ENCODE results near the gene TOMM20. TPM values are rescaled to one million over a fixed set of nuclear protein-coding genes. Genes with fewer than 3 reads are reported as not detected.
A peak's percentile ranks its signal among the peaks of the same experiment; 100 is the strongest.

Gene TOMM20
- total and polyA plus RNA-seq, 2 of the 8 experiments (the other 6 are each of a cell fraction or from before 2014, with no cell fraction given), result 71.4 to 168 TPM

DNA sequence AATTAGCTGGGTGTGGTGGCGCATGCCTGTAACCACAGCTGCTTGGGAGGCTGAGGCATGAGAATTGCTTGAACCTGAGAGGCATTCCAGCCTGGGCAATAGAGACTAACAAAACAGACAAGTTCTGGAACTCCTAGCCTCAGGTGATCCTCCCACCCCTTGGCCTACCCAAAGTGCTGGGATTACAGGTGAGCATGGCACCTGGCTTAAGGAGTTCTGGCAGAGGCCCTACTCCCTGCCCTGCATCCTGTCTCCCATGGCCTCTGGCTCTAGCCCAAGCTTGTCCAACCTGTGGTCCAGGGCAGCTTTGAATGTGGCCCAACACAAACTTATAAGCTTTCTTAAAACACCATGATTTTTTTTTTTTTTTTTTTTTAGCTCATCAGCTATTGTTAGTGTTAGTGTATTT is 20.4 kb downstream of the TOMM20 start:
- no peak overlapping the region for H3K4me2 ChIP-seq (ENCODE audit: insufficient read depth in 1 of 2, low read depth in 2 of 2, low read length in 2 of 2)
- POLR2A ChIA-PET (ENCODE audit: partially characterized antibody), result interaction anchor here (0.6 to 7.8 kb wide), 7 partner anchors 11 to 368 kb away, joined by 3 to 83 read pairs (median 4); partner anchors contain the start of gene TOMM20
- H3K23ac ChIP-seq (ENCODE audit: insufficient read length), result no peak overlapping the region
- peaks cover 0 to 9% of the 10 kb centered on the region in 2 experiments; a peak in 1 of 4 replicates for H3K79me2 ChIP-seq (ENCODE audit: control insufficient read depth in 1 of 2, insufficient read depth in 2 of 2, low read length in 2 of 2)
- no peak overlapping the region for H3K4ac ChIP-seq (replicated peaks; ENCODE audit: insufficient read length, low read depth, low read length)
- peaks cover 0 to 3% (median 0%) of the 10 kb centered on the region in 4 experiments; a peak in 3 of 7 replicates for H3K4me1 ChIP-seq (replicated peaks in 1 of 4; ENCODE audit: control insufficient read depth in 3 of 4, insufficient read depth in 4 of 4, low read length in 3 of 4)
- H2BK5ac ChIP-seq (ENCODE audit: low read depth, low read length), result no peak overlapping the region
- no peak overlapping the region for H2BK20ac ChIP-seq (ENCODE audit: low read length)
- H4K5ac ChIP-seq (ENCODE audit: insufficient read length, low read depth, low read length), result no peak overlapping the region
- H3K9me3 ChIP-seq (ENCODE audit: insufficient read depth in 2 of 2, low read depth in 1 of 2, low read length in 1 of 2), result no peaks in the 10 kb centered on the region
- peak; percentile 54 to 75 for TF ChIP-seq POLR2A (IDR thresholded peaks at IDR 0.05; ENCODE audit: control extremely low read depth in 1 of 2, low read depth in 2 of 2, low read length in 2 of 2)
- TF ChIP-seq CBX8 (IDR thresholded peaks at IDR 0.05; ENCODE audit: borderline replicate concordance, low read depth, low read length), result no peak
- TF ChIP-seq POLR2AphosphoS5 (IDR thresholded peaks at IDR 0.05; ENCODE audit: low read depth, low read length), result peak; percentile 94
- TF ChIP-seq SIX5 (IDR thresholded peaks at IDR 0.05; ENCODE audit: low read depth, low read length), result no peak
- no peaks in the 10 kb centered on the region; the same call in 1 of the 2 replicates for H3K23me2 ChIP-seq (ENCODE audit: low read depth, low read length)
- no peak overlapping the region for H2AFZ ChIP-seq (ENCODE audit: low read length)
- no peak overlapping the region for H4K91ac ChIP-seq (replicated peaks; ENCODE audit: insufficient read length, low read length)
- H3K14ac ChIP-seq (ENCODE audit: insufficient read length), result no peak overlapping the region
- no peak overlapping the region for H3K18ac ChIP-seq (ENCODE audit: extremely low read depth, low read length)
- CTCF ChIA-PET (ENCODE audit: partially characterized antibody), result interaction anchor here (0.6 to 7.3 kb wide), 6 partner anchors 14 to 308 kb away, joined by 3 to 68 read pairs (median 4); no protein-coding TSS in a partner anchor
- peak in 1 of 2 experiments; percentile 44 for DNase-seq (ENCODE audit: low read depth in 1 of 2, low spot score in 2 of 2)
- peaks cover 0 to 5% of the 10 kb centered on the region in 2 experiments for H4K20me1 ChIP-seq (replicated peaks in 1 of 2; ENCODE audit: control insufficient read depth in 1 of 2, insufficient read depth in 2 of 2, low read length in 2 of 2)
- H3K27me3 ChIP-seq (replicated peaks in 1 of 4; ENCODE audit: control insufficient read depth in 3 of 4, extremely low read depth in 1 of 4, insufficient read depth in 3 of 4, low read length in 3 of 4), result no peaks in the 10 kb centered on the region
- H2BK120ac ChIP-seq (replicated peaks; ENCODE audit: low read depth, low read length), result no peak overlapping the region
- no peak overlapping the region for H3K4me3 ChIP-seq (ENCODE audit: extremely low read depth in 1 of 4, insufficient read depth in 2 of 4, low read depth in 3 of 4, low read length in 4 of 4)
- H3K36me3 ChIP-seq (ENCODE audit: control insufficient read depth in 2 of 4, insufficient read depth in 4 of 4, low read length in 3 of 4), result peaks cover 15 to 52% (median 41%) of the 10 kb centered on the region in 4 experiments
- H2AK5ac ChIP-seq (ENCODE audit: low read depth, low read length), result no peak overlapping the region
- H2BK12ac ChIP-seq (ENCODE audit: low read depth, low read length), result no peak overlapping the region
- H3K79me1 ChIP-seq (ENCODE audit: low read depth, low read length), result peaks cover 2% of the 10 kb centered on the region; the same call in 1 of the 2 replicates
- H3K27ac ChIP-seq (ENCODE audit: low read depth, low read length), result no peak overlapping the region
- no peak overlapping the region for H3K56ac ChIP-seq (replicated peaks; ENCODE audit: insufficient read length, low read depth, low read length)
- no peak for FAIRE-seq
- 93% methylated on average over 1 of the region's 1 CpG; no CpG with 5 or more reads in 1 of the 2 experiments for WGBS, 2 experiments (ENCODE audit: extremely low coverage in 1 of 2, insufficient coverage in 1 of 2, insufficient read length in 1 of 2, insufficient replicate concordance in 2 of 2, low coverage in 1 of 2, low lambda C conversion rate in 2 of 2, missing lambda C conversion rate in 1 of 2)
- no peak overlapping the region for H3K9ac ChIP-seq (replicated peaks in 1 of 4; ENCODE audit: extremely low read depth in 1 of 4, low read depth in 3 of 4, low read length in 3 of 4)
- H4K8ac ChIP-seq (ENCODE audit: extremely low read depth, insufficient read depth, low read length), result no peak overlapping the region
- H2BK15ac ChIP-seq (ENCODE audit: low read length), result no peak overlapping the region

All from H1 (cell line).